M059J (cell line): ENCODE results near the gene MRPL43. TPM values are rescaled to one million over a fixed set of nuclear protein-coding genes. Genes with fewer than 3 reads are reported as not detected.

ENCODE experiments used
- DNase-seq: peaks from one replicate; pipeline ENCODE4 v3.0.0-alpha.2; 2012; ENCODE audit warnings: low read depth
- total RNA-seq: library from RNA; depleted of rRNA; stranded (reverse); fragments of >200 nt; shearing (Covaris generic); gene quantifications from 2 replicates; pipeline ENCODE4 v1.2.3, GENCODE V29; 2014

Gene MRPL43
- total RNA-seq, 1 experiment from 2014 or later, result 80.2 TPM

- no peak for DNase-seq
These were observed 16.4 kb upstream of the MRPL43 start for GRCh38 chr10:101003639-101004206.

DNA sequence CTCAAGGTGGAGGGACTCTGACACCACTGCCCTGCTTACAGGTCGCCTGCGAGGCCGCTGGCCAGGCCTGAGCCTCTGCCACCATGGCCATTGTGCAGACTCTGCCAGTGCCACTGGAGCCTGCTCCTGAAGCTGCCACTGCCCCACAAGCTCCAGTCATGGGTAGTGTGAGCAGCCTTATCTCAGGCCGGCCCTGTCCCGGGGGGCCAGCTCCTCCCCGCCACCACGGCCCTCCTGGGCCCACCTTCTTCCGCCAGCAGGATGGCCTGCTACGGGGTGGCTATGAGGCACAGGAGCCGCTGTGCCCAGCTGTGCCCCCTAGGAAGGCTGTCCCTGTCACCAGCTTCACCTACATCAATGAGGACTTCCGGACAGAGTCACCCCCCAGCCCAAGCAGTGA, 15.2 kb upstream of the MRPL43 start:
- DNase-seq, result no peak

- no peak for DNase-seq
These were observed 14.3 kb upstream of the MRPL43 start for GRCh38 chr10:101001659-101002035.

- DNase-seq, result peak; percentile 85
These were observed 13.8 kb upstream of the MRPL43 start for GRCh38 chr10:101000915-101001658.

DNA sequence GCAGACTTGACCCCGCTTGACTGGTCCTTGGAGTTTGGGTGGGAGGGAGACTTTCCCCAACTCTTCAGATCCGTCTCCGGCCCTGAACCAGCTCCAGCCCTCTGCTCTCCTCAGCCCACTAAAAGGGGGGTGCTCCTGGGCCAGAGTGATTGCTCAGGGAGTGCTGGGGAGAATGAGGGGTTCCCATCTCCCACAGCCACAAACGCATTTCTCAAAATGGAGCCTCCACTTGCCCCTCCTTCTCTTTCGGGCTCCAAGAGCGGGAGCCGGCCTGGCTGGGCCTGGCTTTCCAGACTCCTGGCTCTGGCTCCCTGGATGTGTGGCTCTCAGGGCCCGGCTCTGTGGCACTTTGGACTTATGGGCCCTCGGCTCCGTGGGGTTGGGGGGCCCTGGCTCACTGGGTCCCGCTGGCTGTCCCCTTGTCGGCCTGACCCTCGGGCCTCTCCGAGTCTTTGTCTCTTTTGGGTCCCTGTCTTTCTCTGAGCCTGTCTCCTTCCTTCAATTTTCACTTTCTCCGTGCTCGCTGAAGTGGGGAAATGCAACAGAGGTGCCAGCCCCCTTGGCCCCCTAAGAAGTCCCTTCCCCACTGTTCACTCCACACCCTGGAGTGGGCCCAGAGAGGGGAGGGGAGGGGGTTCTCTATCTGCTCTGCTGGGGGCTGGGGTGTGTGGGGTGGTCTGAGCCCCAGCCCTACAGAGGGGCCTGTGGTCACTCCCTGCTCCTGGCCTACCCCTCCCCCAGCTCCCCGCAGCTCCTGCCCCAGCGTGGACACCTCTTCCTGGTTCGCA, 13.0 kb upstream of the MRPL43 start:
- peak; percentile 48 for DNase-seq

GRCh38 chr10:100999742-101000126, 12.4 kb upstream of the MRPL43 start, which contains the start of gene LZTS2:
Gene LZTS2, plus strand, starts transcription at chr10:100999808. Its CDS starts 2,731 bp downstream, at chr10:101002539.
- no peak for DNase-seq

DNA sequence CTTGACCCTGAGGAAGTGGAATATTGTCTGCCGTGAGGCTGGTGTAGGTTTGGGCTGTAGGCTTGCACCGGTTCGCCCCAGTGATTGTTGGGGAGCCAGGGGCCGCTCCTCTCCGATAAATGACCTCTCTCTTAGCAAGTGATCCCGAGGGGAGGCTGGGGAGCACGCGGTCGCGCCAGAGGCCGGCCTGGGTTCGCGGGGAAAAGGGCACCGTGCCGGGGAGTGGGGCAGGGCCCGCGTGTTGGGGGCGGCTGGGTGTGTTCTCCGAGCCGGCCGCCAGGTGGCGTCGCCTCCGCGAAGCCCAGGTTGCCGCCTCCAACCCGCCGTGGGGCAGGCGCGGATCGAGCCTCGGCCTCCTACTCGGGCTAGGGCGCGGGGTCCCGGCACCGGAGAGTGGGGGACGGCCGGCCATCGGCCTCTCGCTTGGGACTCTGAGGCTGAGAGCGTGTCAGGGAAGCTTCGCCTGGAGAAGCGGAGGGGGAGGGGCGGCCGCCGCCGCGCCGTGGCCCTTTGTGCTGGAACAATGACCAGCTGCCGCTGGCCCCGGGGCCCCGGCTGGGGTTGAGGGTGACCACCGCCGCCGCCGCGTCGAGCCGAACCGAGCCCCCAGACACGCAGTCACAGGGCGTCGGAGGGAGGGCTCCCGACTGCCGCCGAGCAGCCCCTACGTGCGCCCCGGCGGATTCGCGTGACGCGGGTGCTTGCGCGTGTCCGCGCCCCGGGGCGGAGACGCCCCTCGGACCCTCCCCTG, 11.9 kb upstream of the MRPL43 start:
- peak; percentile 64 for DNase-seq

DNA sequence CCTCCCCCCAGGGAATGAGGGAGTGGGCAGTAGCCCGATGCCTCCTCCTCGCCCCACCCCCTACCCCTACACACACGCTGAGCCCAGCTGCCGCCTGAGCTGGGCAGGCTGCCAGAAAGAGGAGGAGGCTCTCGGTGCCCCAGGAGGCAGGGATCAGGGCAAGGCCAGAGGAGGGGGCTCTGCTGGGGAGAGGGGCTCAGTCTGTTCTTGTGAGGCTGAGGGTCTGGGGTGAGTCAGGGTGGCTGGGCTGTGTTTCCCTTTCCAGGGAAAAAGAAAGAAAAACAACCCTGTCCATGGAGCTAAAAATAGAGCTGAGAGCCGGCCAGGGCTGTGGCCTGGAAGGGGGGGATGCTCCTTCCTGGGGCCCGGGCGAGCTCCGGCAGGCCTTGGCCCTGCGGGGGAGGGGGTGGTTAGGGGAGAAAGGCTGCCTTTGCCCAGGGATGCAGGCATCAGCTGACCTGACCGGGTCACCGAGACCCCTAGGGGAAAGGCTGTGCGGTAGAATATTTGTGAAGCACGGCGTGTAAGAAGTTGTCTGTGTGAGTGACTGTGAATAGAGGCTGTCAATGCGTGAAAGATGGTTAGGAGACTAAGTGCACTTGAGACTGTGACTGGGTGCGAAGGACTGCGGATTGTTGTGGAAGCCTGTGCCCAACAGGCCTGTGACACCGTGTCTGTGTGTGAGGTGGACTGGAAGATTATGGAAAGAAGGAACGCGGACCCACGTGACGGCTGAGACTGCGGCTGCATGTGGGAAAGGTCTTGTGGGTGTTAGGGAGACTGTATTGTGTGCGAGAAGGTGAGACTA, 11.1 kb upstream of the MRPL43 start:
- DNase-seq, result peak; percentile 82

- DNase-seq, result peak; percentile 74
These were observed 10.3 kb upstream of the MRPL43 start for GRCh38 chr10:100997360-100998182.

- peak; percentile 35 for DNase-seq
These were observed 9.5 kb upstream of the MRPL43 start for GRCh38 chr10:100996678-100997359.

DNA sequence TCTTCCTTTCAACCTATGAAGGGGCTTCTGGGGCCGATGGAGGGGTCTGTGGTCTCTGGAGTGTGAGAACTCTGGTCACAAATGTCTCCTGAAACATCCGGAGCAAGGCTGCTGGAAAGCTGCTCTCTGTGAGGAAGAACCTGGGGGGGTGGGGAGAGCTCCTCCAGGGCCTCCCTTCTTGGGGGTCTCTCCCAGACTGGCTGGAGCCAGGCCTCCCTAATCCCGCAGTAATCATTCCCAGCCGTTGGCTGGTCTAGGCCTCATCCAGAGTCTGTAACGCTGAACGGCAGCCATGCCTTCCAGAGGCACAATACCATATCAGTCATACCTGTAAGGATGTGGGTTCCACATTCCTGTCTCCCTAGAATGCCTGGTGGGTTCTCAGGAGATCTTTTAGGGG, 7.9 kb upstream of the MRPL43 start:
- no peak for DNase-seq

GRCh38 chr10:100993986-100994708, 6.8 kb upstream of the MRPL43 start:
- DNase-seq, result peak; percentile 47

DNA sequence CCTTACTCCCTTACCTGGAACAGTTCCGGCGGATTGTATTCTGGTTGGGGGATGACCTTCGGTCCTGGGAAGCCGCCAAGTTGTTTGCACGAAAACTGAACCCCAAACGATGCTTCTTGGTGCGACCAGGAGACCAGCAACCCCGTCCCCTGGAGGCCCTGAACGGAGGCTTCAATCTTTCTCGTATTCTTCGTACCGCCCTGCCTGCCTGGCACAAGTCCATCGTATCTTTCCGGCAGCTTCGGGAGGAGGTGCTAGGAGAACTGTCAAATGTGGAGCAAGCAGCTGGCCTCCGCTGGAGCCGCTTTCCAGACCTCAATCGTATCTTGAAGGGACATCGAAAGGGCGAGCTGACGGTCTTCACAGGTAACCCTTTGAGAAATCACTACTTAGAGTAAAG, 1.8 kb upstream of the MRPL43 start:
- DNase-seq, result no peak

- no peak for DNase-seq
These were observed 869 bp upstream of the MRPL43 start for GRCh38 chr10:100988166-100988565.

DNA sequence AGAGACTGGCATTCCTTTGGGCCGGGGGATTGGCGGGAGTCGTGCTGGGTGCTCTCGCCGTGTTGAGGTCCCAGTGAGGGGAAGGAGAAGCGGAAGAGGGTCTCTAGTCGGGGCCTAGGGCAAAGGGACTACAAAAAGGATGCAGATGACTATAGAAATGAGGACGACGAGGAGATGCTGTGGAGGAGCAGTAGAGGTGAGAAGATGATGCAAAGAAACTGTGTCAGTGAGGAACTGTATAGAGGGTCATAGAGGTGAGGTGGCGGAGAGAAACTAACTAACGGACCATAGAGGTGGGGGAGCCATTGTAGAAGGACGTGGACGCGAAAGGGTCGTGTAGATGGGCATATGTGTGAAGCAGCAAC, 370 bp upstream of the MRPL43 start:
- no peak for DNase-seq

DNA sequence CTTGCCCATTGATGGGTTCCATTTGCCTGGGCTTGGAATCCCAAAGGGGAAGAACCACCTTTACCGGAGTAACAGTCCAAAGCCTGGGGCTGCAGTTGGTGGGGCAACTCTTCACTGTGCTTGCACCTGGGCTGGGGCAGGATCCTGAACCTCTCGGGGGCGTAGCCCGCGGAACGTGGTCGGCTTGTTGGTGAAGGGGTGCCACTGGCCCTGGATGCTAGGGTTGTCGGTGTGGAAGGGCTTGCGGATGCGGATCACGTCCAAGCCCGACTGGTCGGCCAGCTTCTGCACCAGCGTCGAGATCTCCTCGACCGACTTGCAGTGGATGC, 710 bp downstream of the MRPL43 start:
- DNase-seq, result no peak

GRCh38 chr10:100985336-100985735, 2.0 kb downstream of the MRPL43 start:
- DNase-seq, result no peak

- no peak for DNase-seq
These were observed 2.6 kb downstream of the MRPL43 start for GRCh38 chr10:100984672-100985177.
